Uterus (tissue), 4 donors: ENCODE measurements around the gene DXO. TPM values are rescaled to one million over a fixed set of nuclear protein-coding genes. Genes with fewer than 3 reads are reported as not detected.
A peak's percentile ranks its signal among the peaks of the same experiment; 100 is the strongest.
"Not testable (repeated sequence)": the region's sequence is repeated elsewhere in the genome, so short reads cannot be mapped to it uniquely, and the experiment has no call there.

Source experiments
- DNase-seq, 2 donors: peaks; one replicate each; pipeline ENCODE4 v3.0.0-alpha.2; 2019 to 2020
- H3K27ac ChIP-seq, 2 donors: fragments of 200-600 bp; sonication (generic); 1 replicate in 1 of 2; 2 replicates in 1 of 2; pipeline ENCODE4 v1.5.1; 2016 to 2018
- H3K27me3 ChIP-seq, 2 donors: fragments of 200-600 bp; sonication (generic); one replicate each; pipeline ENCODE4 v1.5.1; 2018 to 2019; ENCODE audit warnings: control low read depth in 1 of 2
- H3K36me3 ChIP-seq, 2 donors: fragments of 200-600 bp; sonication (generic); one replicate each; pipeline ENCODE4 v1.5.1; 2019; ENCODE audit warnings: control low read depth in 1 of 2
- H3K4me1 ChIP-seq, 2 donors: fragments of 200-600 bp; sonication (generic); one replicate each; pipeline ENCODE4 v1.5.1; 2018 to 2019; ENCODE audit warnings: control low read depth in 1 of 2
- H3K4me3 ChIP-seq, 2 donors: fragments of 200-600 bp; sonication (generic); 1 replicate in 1 of 2; 2 replicates in 1 of 2; pipeline ENCODE4 v1.5.1; 2018 to 2019; ENCODE audit warnings: mild to moderate bottlenecking in 1 of 2
- H3K9me3 ChIP-seq, 2 donors: fragments of 200-600 bp; sonication (generic); one replicate each; pipeline ENCODE4 v1.5.1; 2019; ENCODE audit warnings: control low read depth in 1 of 2
- POLR2A ChIP-seq, 2 donors: fragments of 450-650 bp; IDR thresholded peaks; one replicate each; pipeline ENCODE4 v1.6.1; 2016; ENCODE audit warnings: antibody characterized with exemption in 2 of 2, mild to moderate bottlenecking in 1 of 2, moderate library complexity in 1 of 2
- intact Hi-C: fragments of 100-400 bp; cut with DNase I; formaldehyde crosslinking; loops from one replicate; pipeline ENCODE4 v1.15.1; 2023; ENCODE audit warnings: low total_unique reads
- total RNA-seq, 4 donors: library from RNA; depleted of rRNA in 3 of 4; stranded (reverse); fragments of >200 nt in 3 of 4; gene quantifications; one replicate each; pipeline versions ENCODE4 v1.1.0 to v1.2.4, GENCODE V29; 2014 to 2023
- TF ChIP-seq, protein P1 (sequence below), 4 experiments: fragments of 200-600 bp in 2 of 4; fragments of 450-650 bp in 2 of 4; sonication (generic) in 2 of 4; IDR thresholded peaks; one replicate each; pipeline ENCODE4 v1.5.1; 2016 to 2019; ENCODE audit warnings: antibody characterized with exemption in 4 of 4, mild to moderate bottlenecking in 2 of 4, moderate library complexity in 1 of 4
- donor health status: DM: yes; HTN: yes; CAD: no.

The DXO gene
- total RNA-seq, 4 donors from 2014 or later, result 10.0 to 36.6 (median 14.7) TPM

DNA sequence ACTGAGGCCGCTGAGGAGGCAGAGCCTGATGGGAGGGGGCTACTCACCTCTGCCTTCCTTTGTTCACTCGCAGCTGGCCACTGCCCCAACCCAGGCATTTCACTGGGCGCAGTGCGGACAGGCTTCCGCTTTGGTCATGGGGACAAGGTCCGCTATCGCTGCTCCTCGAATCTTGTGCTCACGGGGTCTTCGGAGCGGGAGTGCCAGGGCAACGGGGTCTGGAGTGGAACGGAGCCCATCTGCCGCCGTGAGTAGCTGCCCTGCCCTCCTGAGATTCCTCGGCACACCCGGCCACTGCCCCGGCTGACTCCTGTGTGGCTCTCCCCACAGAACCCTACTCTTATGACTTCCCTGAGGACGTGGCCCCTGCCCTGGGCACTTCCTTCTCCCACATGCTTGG is 38.4 kb downstream of the DXO start:
- H3K36me3 ChIP-seq, result no peaks in the 10 kb centered on the region
- H3K27ac ChIP-seq, result no peak overlapping the region
- no peaks in the 10 kb centered on the region for H3K27me3 ChIP-seq
- TF ChIP-seq, protein P1, sequence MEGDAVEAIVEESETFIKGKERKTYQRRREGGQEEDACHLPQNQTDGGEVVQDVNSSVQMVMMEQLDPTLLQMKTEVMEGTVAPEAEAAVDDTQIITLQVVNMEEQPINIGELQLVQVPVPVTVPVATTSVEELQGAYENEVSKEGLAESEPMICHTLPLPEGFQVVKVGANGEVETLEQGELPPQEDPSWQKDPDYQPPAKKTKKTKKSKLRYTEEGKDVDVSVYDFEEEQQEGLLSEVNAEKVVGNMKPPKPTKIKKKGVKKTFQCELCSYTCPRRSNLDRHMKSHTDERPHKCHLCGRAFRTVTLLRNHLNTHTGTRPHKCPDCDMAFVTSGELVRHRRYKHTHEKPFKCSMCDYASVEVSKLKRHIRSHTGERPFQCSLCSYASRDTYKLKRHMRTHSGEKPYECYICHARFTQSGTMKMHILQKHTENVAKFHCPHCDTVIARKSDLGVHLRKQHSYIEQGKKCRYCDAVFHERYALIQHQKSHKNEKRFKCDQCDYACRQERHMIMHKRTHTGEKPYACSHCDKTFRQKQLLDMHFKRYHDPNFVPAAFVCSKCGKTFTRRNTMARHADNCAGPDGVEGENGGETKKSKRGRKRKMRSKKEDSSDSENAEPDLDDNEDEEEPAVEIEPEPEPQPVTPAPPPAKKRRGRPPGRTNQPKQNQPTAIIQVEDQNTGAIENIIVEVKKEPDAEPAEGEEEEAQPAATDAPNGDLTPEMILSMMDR (IDR thresholded peaks at IDR 0.05), result no peak
- intact Hi-C loops, result no loop called here
- H3K4me1 ChIP-seq, result no peaks in the 10 kb centered on the region
- H3K9me3 ChIP-seq, result no peaks in the 10 kb centered on the region
- DNase-seq, result no peak
- H3K4me3 ChIP-seq, result no peak overlapping the region

GRCh38 chr6:31932137-31932536 is 39.8 kb downstream of the DXO start:
- H3K36me3 ChIP-seq, H3K4me3 ChIP-seq, H3K27ac ChIP-seq, intact Hi-C loops, H3K9me3 ChIP-seq, H3K27me3 ChIP-seq, DNase-seq, H3K4me1 ChIP-seq: not testable (repeated sequence)

GRCh38 chr6:31930962-31931361 is 41.0 kb downstream of the DXO start:
- Histone ChIP-seq H3K27me3 (no peaks in the 10 kb centered on the region), H3K4me1 (no peaks in the 10 kb centered on the region)
- intact Hi-C loops, result no loop called here

DNA sequence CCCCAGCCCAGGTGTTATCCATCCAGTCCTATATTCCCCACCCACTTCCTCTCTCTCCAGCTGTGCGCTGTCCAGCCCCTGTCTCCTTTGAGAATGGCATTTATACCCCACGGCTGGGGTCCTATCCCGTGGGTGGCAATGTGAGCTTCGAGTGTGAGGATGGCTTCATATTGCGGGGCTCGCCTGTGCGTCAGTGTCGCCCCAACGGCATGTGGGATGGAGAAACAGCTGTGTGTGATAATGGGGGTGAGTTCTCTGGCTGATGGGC is 43.3 kb downstream of the DXO start:
- no peak for TF ChIP-seq POLR2A (IDR thresholded peaks at IDR 0.05)
- TF ChIP-seq, protein P1 (IDR thresholded peaks at IDR 0.05), result no peak
- Histone ChIP-seq H3K27ac (no peak overlapping the region), H3K36me3 (no peaks in the 10 kb centered on the region), H3K4me3 (no peak overlapping the region), H3K9me3 (no peaks in the 10 kb centered on the region), H3K4me1 (no peaks in the 10 kb centered on the region), H3K27me3 (no peaks in the 10 kb centered on the region)
- DNase-seq, result no peak
- intact Hi-C loops, result no loop called here

More at GRCh38 chr6:31930962-31931361, 41.0 kb downstream of the DXO start:
- Histone ChIP-seq H3K9me3 (no peaks in the 10 kb centered on the region), H3K4me3 (no peak overlapping the region), H3K27ac (no peak overlapping the region), H3K36me3 (no peaks in the 10 kb centered on the region)
- DNase-seq, result no peak
- no peak for TF ChIP-seq POLR2A (IDR thresholded peaks at IDR 0.05)
- TF ChIP-seq, protein P1 (IDR thresholded peaks at IDR 0.05), result no peak

DNA sequence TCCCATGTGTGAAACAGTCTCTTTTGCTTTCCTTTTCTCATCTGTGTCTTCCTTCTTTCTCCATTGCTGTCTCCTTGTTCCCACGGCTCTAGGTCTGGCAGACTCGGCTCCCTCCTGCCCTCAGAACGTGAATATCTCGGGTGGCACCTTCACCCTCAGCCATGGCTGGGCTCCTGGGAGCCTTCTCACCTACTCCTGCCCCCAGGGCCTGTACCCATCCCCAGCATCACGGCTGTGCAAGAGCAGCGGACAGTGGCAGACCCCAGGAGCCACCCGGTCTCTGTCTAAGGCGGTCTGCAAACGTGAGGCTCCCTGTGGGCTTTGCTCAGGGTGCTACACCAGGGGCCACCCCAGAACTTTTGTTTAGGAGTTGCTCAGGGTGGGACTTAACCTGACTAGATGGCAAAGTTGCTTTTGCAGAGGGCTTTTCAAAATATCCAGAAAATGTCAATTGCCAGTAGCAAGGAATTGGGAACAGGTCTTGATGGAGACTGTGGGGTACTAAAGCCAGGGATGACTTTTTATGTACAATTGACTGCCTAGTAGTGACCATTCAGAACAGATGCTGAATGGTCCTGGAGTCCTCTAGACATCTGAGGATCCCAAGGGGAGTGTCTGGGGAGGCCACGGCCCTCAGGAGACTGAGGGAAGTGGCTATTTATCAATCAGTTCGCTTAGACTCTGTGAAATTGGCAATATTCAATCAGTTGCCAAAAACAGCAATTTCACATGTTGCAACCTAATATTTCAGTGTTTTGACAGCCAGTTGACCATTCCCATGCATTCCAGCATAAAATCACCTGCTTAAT is 43.9 kb downstream of the DXO start:
- no peaks in the 10 kb centered on the region for H3K36me3 ChIP-seq
- intact Hi-C loops, result no loop called here
- DNase-seq, result no peak
- H3K4me3 ChIP-seq, result no peak overlapping the region
- H3K9me3 ChIP-seq, result no peaks in the 10 kb centered on the region
- no peaks in the 10 kb centered on the region for H3K27me3 ChIP-seq
- no peak for TF ChIP-seq POLR2A (IDR thresholded peaks at IDR 0.05)
- TF ChIP-seq, protein P1 (IDR thresholded peaks at IDR 0.05), result no peak
- H3K27ac ChIP-seq, result peak overlapping the region in 1 of 2 donors; percentile 37
- no peaks in the 10 kb centered on the region for H3K4me1 ChIP-seq
